Hepatocyte (in vitro differentiated cells): Measurements from ENCODE around the gene CPE.

Experiments used
- CTCF ChIP-seq: fragments of 200-600 bp; sonication (generic); IDR thresholded peaks from 2 replicates; pipeline ENCODE4 v1.5.1; 2016; ENCODE audit warnings: antibody characterized with exemption, mild to moderate bottlenecking; ENCODE audit not compliant: poor library complexity
- EZH2 ChIP-seq: fragments of 200-600 bp; sonication (generic); IDR thresholded peaks from 2 replicates; pipeline ENCODE4 v1.6.1; 2016; ENCODE audit warnings: antibody characterized with exemption, mild to moderate bottlenecking, borderline replicate concordance
- EZH2phosphoT487 ChIP-seq: fragments of 200-600 bp; sonication (generic); IDR thresholded peaks from one replicate; pipeline ENCODE4 v1.6.1; 2018; ENCODE audit warnings: antibody characterized with exemption, mild to moderate bottlenecking, low read depth, moderate library complexity; ENCODE audit not compliant: unreplicated experiment, severe bottlenecking

- TF ChIP-seq EZH2phosphoT487 = no peak
- no peak for TF ChIP-seq CTCF
- TF ChIP-seq EZH2 = no peak
Measured at GRCh38 chr4:165439344-165439743, 60.5 kb downstream of the CPE start.
